GM12878 (cell line): ENCODE results near the gene SEPTIN7. TPM values are rescaled to one million over a fixed set of nuclear protein-coding genes. Genes with fewer than 3 reads are reported as not detected.
A peak's percentile ranks its signal among the peaks of the same experiment; 100 is the strongest.

Source experiments
- ATAC-seq: fragments of 200-7000 bp; cut with Tn5 transposase; 3 replicates; pipeline ENCODE4 v1.9.1; 2020; ENCODE audit warnings: mild to moderate bottlenecking, moderate library complexity
- BruUV-seq: library from RNA; stranded (reverse); fragments of 400-500 nt; replicated peaks from 2 replicates; lab custom pipeline; 2021; lab: Mats Ljungman, UMichigan
- CTCF ChIA-PET: fragments of 300-600 bp; sonication (Branson Sonifier 250); formaldehyde crosslinking; extraction: SDS; loops from one replicate; lab custom pipeline; 2021; ENCODE audit warnings: inconsistent platforms; lab: Yijun Ruan, JAX
- POLR2A ChIA-PET: fragments of 350-600 bp; formaldehyde crosslinking; extraction: SDS; loops from one replicate; lab custom pipeline; 2021; ENCODE audit warnings: inconsistent platforms; lab: Charles Lee
- RAD21 ChIA-PET: fragments of 300-600 bp; sonication (Branson Sonifier 250); formaldehyde crosslinking; loops from one replicate; lab custom pipeline; 2023; ENCODE audit warnings: antibody characterized with exemption; ENCODE audit not compliant: unreplicated experiment; lab: Charles Lee
- SMC1A ChIA-PET: fragments of 300-600 bp; sonication (Branson Sonifier 250); formaldehyde crosslinking; loops from one replicate; lab custom pipeline; 2023; ENCODE audit not compliant: unreplicated experiment, uncharacterized antibody; lab: Charles Lee
- DNase-seq: peaks from one replicate; pipeline ENCODE4 v3.0.0-alpha.2; 2011; ENCODE audit warnings: low read depth, low spot score
- FAIRE-seq: peaks from 3 replicates; lab custom pipeline; 2011; peaks lifted over from hg19 to GRCh38; lab: Jason Lieb, UNC
- H2AFZ ChIP-seq: 2 replicates; pipeline ENCODE4 v1.6.0; 2011; ENCODE audit warnings: low read depth, low read length, control low read depth; ENCODE audit not compliant: control insufficient read depth
- H3K27ac ChIP-seq: 2 replicates; pipeline ENCODE4 v1.5.1; 2011; ENCODE audit warnings: control low read depth; ENCODE audit not compliant: control insufficient read depth, insufficient read depth
- H3K27me3 ChIP-seq, 2 experiments: replicated peaks in 1 of 2; 2 replicates each; pipeline versions ENCODE4 v1.6.0 to v1.6.1; 2011; ENCODE audit warnings: low read length in 1 of 2; ENCODE audit not compliant: control insufficient read depth in 2 of 2, insufficient read depth in 2 of 2
- H3K36me3 ChIP-seq, 2 experiments: 2 replicates each; pipeline ENCODE4 v1.5.1; 2011; ENCODE audit warnings: low read length in 1 of 2; ENCODE audit not compliant: control insufficient read depth in 2 of 2, insufficient read depth in 2 of 2
- H3K4me1 ChIP-seq: 2 replicates; pipeline ENCODE4 v1.6.1; 2011; ENCODE audit warnings: mild to moderate bottlenecking, low read length, moderate library complexity, mixed read lengths; ENCODE audit not compliant: control insufficient read depth, insufficient read depth
- H3K4me2 ChIP-seq: 2 replicates; pipeline ENCODE4 v1.6.0; 2011; ENCODE audit warnings: control low read depth; ENCODE audit not compliant: control insufficient read depth, insufficient read depth
- H3K4me3 ChIP-seq: fragments of 200-600 bp; sonication (generic); 2 replicates; pipeline ENCODE4 v1.5.1; 2016
- H3K79me2 ChIP-seq: 2 replicates; pipeline ENCODE4 v1.6.0; 2011; ENCODE audit warnings: low read length; ENCODE audit not compliant: control insufficient read depth, insufficient read depth
- H3K9ac ChIP-seq: 2 replicates; pipeline ENCODE4 v1.8.0; 2011; ENCODE audit warnings: low read length, control low read depth, mixed read lengths; ENCODE audit not compliant: control insufficient read depth, insufficient read depth
- H3K9me3 ChIP-seq: replicated peaks from 3 replicates; pipeline ENCODE4 v1.5.1; 2011; ENCODE audit warnings: mild to moderate bottlenecking, low read length; ENCODE audit not compliant: control insufficient read depth, insufficient read depth
- H4K20me1 ChIP-seq: 2 replicates; pipeline ENCODE4 v1.6.0; 2011; ENCODE audit not compliant: control insufficient read depth, insufficient read depth
- ASH2L ChIP-seq: fragments of 300-600, 200-600 bp; sonication (generic); IDR thresholded peaks from 2 replicates; pipeline ENCODE4 v1.6.1; 2017; ENCODE audit warnings: low read depth, mild to moderate bottlenecking, borderline replicate concordance
- BACH1 ChIP-seq: fragments of 450-650 bp; IDR thresholded peaks from 2 replicates; pipeline ENCODE4 v1.6.1; 2017; ENCODE audit warnings: mild to moderate bottlenecking, borderline replicate concordance
- BRCA1 ChIP-seq: IDR thresholded peaks from 2 replicates; pipeline ENCODE4 v1.6.1; 2011; ENCODE audit warnings: low read depth, low read length, improper control_type of control experiment
- CEBPZ ChIP-seq: fragments of 150-350 bp; IDR thresholded peaks from 2 replicates; pipeline ENCODE4 v1.6.1; 2016; ENCODE audit warnings: low read depth, low read length
- CHD2 ChIP-seq: IDR thresholded peaks from 2 replicates; pipeline ENCODE4 v1.6.1; 2011; ENCODE audit warnings: low read depth, low read length, improper control_type of control experiment, borderline replicate concordance
- CHD4 ChIP-seq: fragments of 200-600 bp; sonication (generic); IDR thresholded peaks from 2 replicates; pipeline ENCODE4 v1.6.1; 2016; ENCODE audit warnings: mild to moderate bottlenecking
- GABPA ChIP-seq: IDR thresholded peaks from 2 replicates; pipeline ENCODE4 v1.6.1; 2014; ENCODE audit warnings: antibody characterized with exemption, low read depth, mild to moderate bottlenecking, inconsistent platforms
- HSF1 ChIP-seq: fragments of 150-350 bp; IDR thresholded peaks from 2 replicates; pipeline ENCODE4 v1.6.1; 2014; ENCODE audit warnings: mild to moderate bottlenecking, low read depth, low read length
- IRF4 ChIP-seq: IDR thresholded peaks from 2 replicates; pipeline ENCODE4 v1.6.1; 2011; ENCODE audit warnings: low read depth, low read length
- NBN ChIP-seq: fragments of 450-650 bp; IDR thresholded peaks from 2 replicates; pipeline ENCODE4 v1.6.1; 2016
- NFXL1 ChIP-seq: fragments of 450-650 bp; IDR thresholded peaks from 2 replicates; pipeline ENCODE4 v1.6.1; 2017; ENCODE audit warnings: antibody characterized with exemption, mild to moderate bottlenecking, borderline replicate concordance
- NFYB ChIP-seq: IDR thresholded peaks from 2 replicates; pipeline ENCODE4 v1.6.1; 2011; ENCODE audit warnings: low read depth, mild to moderate bottlenecking, low read length, improper control_type of control experiment, moderate library complexity; ENCODE audit not compliant: insufficient read depth
- NR2C2 ChIP-seq: IDR thresholded peaks from 2 replicates; pipeline ENCODE4 v1.6.1; 2011; ENCODE audit warnings: borderline replicate concordance, low read depth; ENCODE audit not compliant: control insufficient read depth, insufficient read length
- POLR2A ChIP-seq: IDR thresholded peaks from 2 replicates; pipeline ENCODE4 v1.6.1; 2011; ENCODE audit warnings: low read depth, mild to moderate bottlenecking, low read length
- RFX5 ChIP-seq: IDR thresholded peaks from 2 replicates; pipeline ENCODE4 v1.6.1; 2011; ENCODE audit warnings: low read depth, low read length, improper control_type of control experiment
- SIX5 ChIP-seq: IDR thresholded peaks from 2 replicates; pipeline ENCODE4 v1.6.1; 2011; ENCODE audit warnings: mild to moderate bottlenecking, low read depth, low read length, moderate library complexity; ENCODE audit not compliant: severe bottlenecking
- SMARCA5 ChIP-seq: fragments of 450-650 bp; IDR thresholded peaks from 2 replicates; pipeline ENCODE4 v1.6.1; 2017; ENCODE audit warnings: mild to moderate bottlenecking
- ZBTB11 ChIP-seq: fragments of 450-650 bp; formaldehyde crosslinking; IDR thresholded peaks from 2 replicates; pipeline ENCODE4 v1.5.0; 2022; ENCODE audit warnings: mild to moderate bottlenecking, missing genetic modification characterization
- WGBS: methylation state at CpG from one replicate; pipeline ENCODE4 v1.1.6; 2016; ENCODE audit warnings: low lambda C conversion rate; ENCODE audit not compliant: insufficient replicate concordance, insufficient coverage; ENCODE audit errors: missing lambda C conversion rate; 5-methylcytosine and 5-hydroxymethylcytosine counted together
- in situ Hi-C: fragments of 300-500 bp; cut with MboI; formaldehyde crosslinking; loops from 9 replicates; pipeline ENCODE4 v1.14.3; 2018; ENCODE audit warnings: mixed read lengths
- intact Hi-C: fragments of 100-400 bp; cut with micrococcal nuclease; formaldehyde crosslinking; loops from one replicate; pipeline ENCODE4 v1.14.2; 2022; ENCODE audit not compliant: unreplicated experiment
- polyA plus RNA-seq, 11 experiments: library from polyadenylated mRNA; depleted of rRNA in 4 of 11; unstranded in 6 of 11; stranded (reverse) in 5 of 11; fragments of >200 nt; fragmentation: Nextera tagmentation in 4 of 11; fragmentation: Illumina TruSeq in 1 of 11; extraction: Ambion mirVana in 4 of 11; extraction: Trizol in 1 of 11; gene quantifications; 1 replicate in 1 of 11; 2 replicates in 10 of 11; pipeline versions ENCODE4 v1.2.1 to v1.2.3, GENCODE V29; 2011 to 2016; ENCODE audit warnings: inconsistent platforms in 2 of 11, missing spikeins in 2 of 11, low read depth in 1 of 11
- total RNA-seq, 4 experiments: library from RNA; depleted of rRNA in 3 of 4; stranded (reverse); fragments of >200 nt in 3 of 4; fragmentation: Illumina TruSeq in 1 of 4; extraction: Trizol in 1 of 4; gene quantifications; 2 replicates each; pipeline versions ENCODE4 v1.2.1 to v1.2.3, GENCODE V29; 2013 to 2021

The SEPTIN7 gene
- total and polyA plus RNA-seq, 10 of the 15 experiments (the other 5 are each of a cell fraction or from before 2014, with no cell fraction given): 176 to 787 (median 437) TPM

- ChIA-PET SMC1A (interaction anchor here (0.9 to 8.1 kb wide), 18 partner anchors 9 to 114 kb away, joined by 3 to 180 read pairs (median 5); partner anchors contain the start of gene HERPUD2), CTCF (interaction anchor here (0.8 to 7.7 kb wide), 25 partner anchors 10 to 113 kb away, joined by 3 to 99 read pairs (median 4); no protein-coding TSS in a partner anchor), RAD21 (interaction anchor here (1.0 to 9.4 kb wide), 8 partner anchors 10 to 105 kb away, joined by 4 to 273 read pairs (median 7); no protein-coding TSS in a partner anchor), POLR2A (interaction anchor here (0.6 to 8.8 kb wide), 8 partner anchors 11 to 163 kb away, joined by 3 to 124 read pairs (median 4); no protein-coding TSS in a partner anchor)
- TF ChIP-seq BACH1 (no peak), POLR2A (no peak), GABPA (no peak), NBN (no peak), CHD2 (no peak), RFX5 (no peak), NR2C2 (no peak), IRF4 (no peak), NFYB (no peak), SIX5 (no peak), CHD4 (no peak), ZBTB11 (no peak), BRCA1 (no peak), SMARCA5 (no peak), ASH2L (no peak), HSF1 (no peak), CEBPZ (no peak), NFXL1 (no peak)
- peaks cover 11% of the 10 kb centered on the region for H4K20me1 ChIP-seq
- H3K4me2 ChIP-seq: peak overlapping the region; percentile 82
- WGBS: 1% methylated on average over 4 of the region's 4 CpGs
- H3K9me3 ChIP-seq: no peaks in the 10 kb centered on the region; the same call in 1 of the 3 replicates
- peak overlapping the region; percentile 96 for H3K9ac ChIP-seq
- in situ Hi-C loops (no loop called here), intact Hi-C loops (loop anchor here (5.0 kb wide), 1 partner anchor 60 kb away; no protein-coding TSS in a partner anchor)
- DNase-seq (no peak), ATAC-seq (no peak), FAIRE-seq (no peak)
- no TSS peak for BruUV-seq
- H3K27ac ChIP-seq: peak overlapping the region; percentile 99
- H3K4me3 ChIP-seq: peak overlapping the region; percentile 95
- H2AFZ ChIP-seq: no peak overlapping the region
- H3K4me1 ChIP-seq: peaks cover 11% of the 10 kb centered on the region; the same call in 1 of the 2 replicates
- no peaks in the 10 kb centered on the region for H3K27me3 ChIP-seq
- H3K36me3 ChIP-seq: no peaks in the 10 kb centered on the region
- peaks cover 76% of the 10 kb centered on the region for H3K79me2 ChIP-seq
These were observed 1.2 kb downstream of the SEPTIN7 start for GRCh38 chr7:35802102-35802466.
